NCI-H2081 treated with DMSO at 0.1 percent for 48 hours (cell line): ENCODE data around the gene ASTN1.

ENCODE experiments used
- DNase-seq: peaks from one replicate; lab custom pipeline; 2025; lab: John Stamatoyannopoulos, UW

ASTN1 gene

DNA sequence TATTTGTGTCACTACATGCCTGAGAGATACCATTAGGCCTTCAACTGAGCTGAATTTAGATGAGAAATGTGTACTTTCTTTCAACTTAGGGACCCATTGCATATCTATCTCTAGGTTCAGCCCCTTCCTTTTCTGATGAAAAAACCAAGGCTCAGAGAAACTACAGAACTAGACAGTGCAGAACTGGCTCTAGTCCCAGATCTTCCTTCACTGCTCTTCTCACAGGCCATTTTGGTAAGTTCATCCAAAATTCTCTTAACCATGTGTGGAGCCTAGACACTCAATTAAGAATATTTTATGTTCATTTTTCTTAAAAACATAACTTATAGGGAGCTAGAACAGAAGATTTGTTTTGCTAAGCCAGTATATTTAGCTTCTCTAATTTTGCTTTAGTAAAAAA is 128.9 kb downstream of the ASTN1 start:
- no peak for DNase-seq

DNA sequence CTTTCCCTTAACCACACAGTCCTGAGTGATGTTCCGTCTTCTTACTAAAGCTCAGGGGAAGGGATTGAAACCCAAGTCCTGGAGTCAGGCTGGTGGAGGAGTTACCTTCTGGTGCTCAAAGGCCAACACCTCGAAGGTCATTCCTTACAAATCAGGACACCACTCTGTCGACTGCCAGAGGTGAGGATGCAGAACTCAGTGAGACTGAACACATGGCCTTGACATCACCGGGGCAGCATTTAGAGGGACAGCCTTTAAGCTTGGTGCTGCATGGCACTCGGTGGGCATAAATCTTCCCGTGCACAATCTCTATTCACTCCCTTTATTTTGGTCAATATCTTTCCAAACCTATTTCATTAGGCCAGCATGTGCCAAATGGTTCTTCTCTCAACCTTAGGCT is 130.9 kb downstream of the ASTN1 start:
- no peak for DNase-seq

- no peak for DNase-seq
Observed at GRCh38 chr1:177032434-177032833, 132.1 kb downstream of the ASTN1 start.

GRCh38 chr1:177024623-177025022 is 139.9 kb downstream of the ASTN1 start:
- no peak for DNase-seq

GRCh38 chr1:177023726-177024125 is 140.8 kb downstream of the ASTN1 start:
- no peak for DNase-seq

- DNase-seq = no peak
Observed at GRCh38 chr1:177023249-177023648, 141.3 kb downstream of the ASTN1 start.

- no peak for DNase-seq
Observed at GRCh38 chr1:177021687-177022086, 142.8 kb downstream of the ASTN1 start.

DNA sequence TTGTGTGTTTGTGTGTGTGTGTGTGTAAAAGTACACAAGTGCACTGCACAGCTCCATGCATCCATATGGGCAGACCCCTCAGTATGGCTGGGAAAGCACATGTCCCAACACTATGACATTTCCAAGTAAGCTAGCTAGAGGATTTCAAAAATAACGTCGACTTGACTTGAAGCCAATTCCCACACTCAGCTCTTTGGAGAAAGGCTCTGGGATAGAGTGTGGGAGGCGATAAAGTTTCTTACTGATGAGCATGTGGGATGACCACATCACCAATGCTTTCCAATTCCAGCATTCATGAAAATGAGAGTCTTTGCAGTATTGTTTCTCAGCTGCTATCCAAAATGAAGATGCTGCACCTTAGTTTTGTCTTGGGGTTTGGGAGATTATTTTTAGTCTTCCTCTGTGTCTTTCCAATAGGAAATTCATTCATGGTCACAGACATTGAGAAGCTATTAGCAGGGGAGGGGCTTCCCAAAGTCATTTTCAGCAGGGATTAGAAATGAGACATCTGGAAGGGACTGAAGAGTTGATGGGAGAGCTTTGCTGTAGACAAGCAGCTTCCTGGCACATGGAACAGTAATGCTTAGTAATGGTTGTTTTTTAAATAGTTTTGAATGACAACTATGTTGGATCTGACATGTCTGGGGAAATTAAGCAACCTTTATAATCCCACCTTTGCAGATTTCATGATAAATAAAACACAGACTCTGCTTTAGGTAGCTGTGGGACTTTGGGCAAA is 143.5 kb downstream of the ASTN1 start:
- no peak for DNase-seq

DNA sequence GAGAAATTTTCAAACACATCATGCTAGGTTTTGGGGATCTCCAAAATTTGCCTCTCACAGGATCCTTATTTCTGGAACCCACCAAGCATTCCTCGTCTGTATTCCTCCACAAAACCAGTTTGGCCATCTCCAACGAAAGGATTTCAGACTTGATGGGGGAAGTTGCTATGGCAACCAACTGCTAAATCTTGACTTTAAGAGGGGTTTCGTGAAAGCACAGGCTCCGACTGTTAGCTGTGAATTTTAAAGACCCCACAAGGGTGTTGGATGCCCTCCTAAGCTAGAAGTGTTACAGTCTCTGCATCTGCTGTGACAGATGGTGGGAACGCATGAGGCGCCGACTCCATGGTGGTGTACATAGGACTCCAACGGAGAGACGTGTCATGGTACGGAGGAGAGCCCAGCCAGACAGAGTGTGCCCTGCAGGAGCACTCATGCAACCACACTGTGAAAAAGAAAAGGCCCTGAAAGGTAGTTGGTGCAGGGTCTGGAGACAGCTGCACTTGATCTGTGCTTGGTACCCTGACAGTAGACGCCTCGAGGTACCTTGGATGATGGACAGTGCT is 147.1 kb downstream of the ASTN1 start:
- DNase-seq = no peak

GRCh38 chr1:177014325-177014724 is 150.2 kb downstream of the ASTN1 start:
- DNase-seq = no peak

DNA sequence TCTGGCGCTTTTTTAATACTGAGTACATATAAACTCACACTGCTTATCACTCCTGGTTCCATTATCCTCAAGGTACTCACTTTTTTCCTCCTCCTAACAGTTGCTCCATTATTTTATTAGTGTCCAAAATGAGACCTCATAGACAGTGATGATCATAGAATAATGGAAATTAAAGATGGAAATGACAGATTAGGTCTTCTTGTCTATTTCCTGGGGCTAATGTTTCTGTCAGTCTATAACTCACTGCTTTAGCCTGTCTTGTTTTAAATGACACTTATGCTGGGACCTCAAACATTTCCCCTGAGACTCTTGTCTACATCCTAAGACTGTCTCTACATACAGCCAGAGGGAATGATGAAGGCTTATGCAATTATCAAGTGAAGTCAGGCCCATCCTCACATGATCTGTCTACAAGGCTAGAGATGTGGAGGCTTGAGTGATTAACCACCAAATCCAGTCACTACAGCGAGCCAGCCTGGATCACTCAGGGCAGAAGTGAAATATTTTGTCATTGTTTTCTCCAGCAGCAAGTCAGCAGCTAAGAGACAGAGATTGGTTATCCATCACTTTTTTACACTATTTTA is 152.1 kb downstream of the ASTN1 start:
- no peak for DNase-seq

GRCh38 chr1:177011508-177011907 is 153.0 kb downstream of the ASTN1 start:
- DNase-seq = no peak

- no peak for DNase-seq
Observed at GRCh38 chr1:177010211-177010825, 154.2 kb downstream of the ASTN1 start.

- no peak for DNase-seq
Observed at GRCh38 chr1:177008653-177009052, 155.9 kb downstream of the ASTN1 start.

GRCh38 chr1:177007437-177008161 is 156.9 kb downstream of the ASTN1 start:
- no peak for DNase-seq

DNA sequence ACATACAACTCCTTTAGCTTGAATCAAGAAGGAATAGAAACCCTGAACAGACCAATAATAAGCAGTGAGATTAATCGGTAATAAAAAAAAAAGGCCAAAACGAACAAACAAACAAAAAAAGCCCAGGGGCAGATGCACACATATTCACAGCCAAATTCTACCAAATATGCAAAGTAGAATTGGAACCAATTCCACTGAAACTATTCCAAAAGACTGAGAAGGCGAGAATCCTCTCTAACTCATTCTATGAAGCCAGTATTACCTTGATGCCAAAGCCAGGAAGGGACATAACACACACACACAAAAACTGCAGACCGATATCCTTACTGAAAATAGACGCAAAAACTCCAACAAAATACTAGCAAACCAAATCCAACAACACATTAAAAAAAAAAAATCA is 161.6 kb downstream of the ASTN1 start:
- DNase-seq = no peak

DNA sequence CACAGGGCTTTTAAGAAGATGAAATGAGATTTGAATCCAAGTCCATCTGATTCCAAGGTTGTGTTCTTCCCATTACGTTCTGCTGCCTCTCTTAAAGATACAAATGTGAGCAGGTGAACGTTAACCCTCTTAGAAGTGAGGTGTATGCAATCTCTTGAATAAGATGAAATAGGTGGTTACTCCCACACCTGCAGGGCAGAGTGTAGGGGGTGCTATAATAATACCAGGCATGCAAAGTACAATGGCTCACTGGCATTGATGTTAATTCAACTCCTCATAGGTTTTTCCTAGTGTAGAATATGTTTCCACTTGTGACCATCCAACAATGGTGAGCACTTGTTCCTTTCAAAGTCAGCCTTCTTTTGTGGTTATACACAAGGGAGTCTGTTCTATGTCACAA is 163.0 kb downstream of the ASTN1 start:
- no peak for DNase-seq

- no peak for DNase-seq
Observed at GRCh38 chr1:176998183-176998795, 166.2 kb downstream of the ASTN1 start.

DNA sequence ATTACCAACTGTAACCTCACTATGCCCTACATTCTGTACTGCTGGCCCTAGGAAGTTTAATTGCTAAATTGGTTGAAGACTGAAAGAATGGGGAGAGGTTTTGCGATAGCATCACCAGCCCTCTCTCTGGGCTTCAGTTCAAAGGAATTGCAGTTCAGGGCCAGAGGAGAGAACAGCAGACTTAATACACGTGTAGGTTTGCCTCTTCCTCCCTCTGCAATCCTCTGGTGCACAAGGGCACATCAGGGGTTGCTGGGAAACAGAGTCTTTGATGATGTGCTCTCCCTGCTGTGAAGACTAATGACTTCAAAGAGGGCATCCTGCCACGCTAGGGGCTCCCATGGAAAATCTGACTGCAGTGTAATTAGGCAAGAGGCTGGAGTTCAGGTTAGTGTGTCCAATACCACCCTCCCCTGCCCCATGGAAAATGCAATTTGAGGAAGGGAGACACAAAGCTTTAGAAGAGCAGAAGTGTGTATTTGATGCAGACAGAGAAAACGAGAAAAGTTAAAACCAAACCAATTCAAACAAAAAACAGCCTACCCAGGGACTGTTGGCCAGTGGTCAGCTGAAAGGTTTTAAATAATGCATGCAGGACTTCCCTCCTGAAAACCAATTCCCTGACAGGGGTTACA is 167.9 kb downstream of the ASTN1 start:
- DNase-seq = no peak

GRCh38 chr1:176994931-176995596 is 169.4 kb downstream of the ASTN1 start:
- no peak for DNase-seq

GRCh38 chr1:176993587-176993986 is 170.9 kb downstream of the ASTN1 start:
- DNase-seq = no peak
